SK-N-DZ (cell line): ENCODE measurements around the gene SYNE2.

Experiments
- DNase-seq: peaks from one replicate; pipeline ENCODE4 v3.0.0-alpha.2; 2015; ENCODE audit warnings: low spot score

The SYNE2 gene

DNA sequence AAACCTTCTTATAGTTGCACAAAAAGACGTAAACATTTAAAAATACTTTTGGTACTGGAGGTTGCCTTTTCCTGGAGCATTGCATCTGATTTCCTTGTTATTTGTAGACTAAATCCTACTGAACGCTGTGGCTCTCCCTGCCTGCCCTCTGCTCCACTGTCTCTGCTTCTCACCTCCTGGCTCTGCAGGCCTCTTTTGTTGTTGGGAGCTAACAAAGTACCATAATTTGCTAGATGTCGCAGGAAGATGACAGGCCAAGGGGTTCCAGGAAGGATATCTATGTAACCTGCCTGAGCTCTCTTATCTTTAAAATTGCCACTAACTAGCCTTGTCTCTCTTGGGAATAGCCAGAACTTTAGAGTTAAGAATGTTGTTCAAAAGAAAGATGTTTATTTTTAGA is 21.4 kb downstream of the SYNE2 start:
- peak; percentile 11 for DNase-seq

DNA sequence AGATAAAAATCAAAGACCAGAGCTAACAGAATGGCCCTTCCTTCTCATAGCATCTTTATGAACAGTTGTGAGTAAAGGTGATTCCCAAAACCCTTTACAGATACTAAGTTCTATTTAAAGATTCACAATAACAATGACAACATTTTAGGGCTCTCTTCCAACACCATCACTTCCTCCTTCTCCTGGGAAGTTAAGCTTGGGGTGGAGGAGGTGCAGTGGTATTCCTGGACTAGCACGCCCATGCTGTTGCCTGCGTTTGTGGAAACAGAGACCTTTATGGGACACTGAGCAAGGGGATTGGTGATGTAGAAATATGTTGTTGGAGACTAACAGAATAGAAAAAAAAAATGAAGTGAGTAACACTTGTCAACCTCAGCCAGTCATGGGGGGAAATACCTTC is 22.5 kb downstream of the SYNE2 start:
- no peak for DNase-seq

DNA sequence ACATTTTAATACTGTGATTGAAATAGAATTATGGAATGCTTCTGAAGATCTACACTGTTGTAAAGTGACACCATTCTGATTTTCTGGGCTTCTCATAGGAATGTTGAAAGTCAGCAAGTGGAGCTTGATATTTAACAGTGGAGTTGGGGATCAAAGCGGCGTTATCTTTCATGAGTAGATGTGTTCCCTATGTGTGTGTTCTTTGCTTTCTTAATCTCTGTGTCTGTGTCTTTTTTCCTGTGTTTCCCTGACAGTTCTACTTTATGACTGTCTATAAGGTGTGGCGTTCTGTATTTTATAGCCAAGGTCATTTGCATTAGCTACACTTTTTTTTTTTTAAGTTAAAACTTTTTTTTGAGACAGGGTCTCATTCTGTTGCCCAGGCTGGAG is 24.7 kb downstream of the SYNE2 start:
- DNase-seq: no peak

DNA sequence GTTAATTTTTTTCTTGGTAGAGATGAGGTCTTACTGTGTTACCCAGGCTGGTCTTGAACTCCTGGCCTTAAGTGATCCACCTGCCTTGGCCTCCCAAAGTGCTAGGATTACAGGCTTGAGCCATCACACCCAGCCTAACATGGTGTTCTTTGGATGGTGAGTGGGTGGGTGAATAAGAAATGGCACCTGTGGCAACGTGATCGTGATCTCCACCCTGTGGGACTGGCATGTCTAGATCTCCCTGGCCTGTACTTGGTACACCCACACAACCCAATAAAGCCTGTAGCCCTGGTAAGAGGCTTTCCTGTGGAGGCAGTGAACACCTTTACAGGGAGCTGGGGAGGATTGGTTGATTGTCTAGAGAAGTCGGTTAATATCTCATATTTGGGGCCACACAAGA is 25.2 kb downstream of the SYNE2 start:
- DNase-seq: no peak

DNA sequence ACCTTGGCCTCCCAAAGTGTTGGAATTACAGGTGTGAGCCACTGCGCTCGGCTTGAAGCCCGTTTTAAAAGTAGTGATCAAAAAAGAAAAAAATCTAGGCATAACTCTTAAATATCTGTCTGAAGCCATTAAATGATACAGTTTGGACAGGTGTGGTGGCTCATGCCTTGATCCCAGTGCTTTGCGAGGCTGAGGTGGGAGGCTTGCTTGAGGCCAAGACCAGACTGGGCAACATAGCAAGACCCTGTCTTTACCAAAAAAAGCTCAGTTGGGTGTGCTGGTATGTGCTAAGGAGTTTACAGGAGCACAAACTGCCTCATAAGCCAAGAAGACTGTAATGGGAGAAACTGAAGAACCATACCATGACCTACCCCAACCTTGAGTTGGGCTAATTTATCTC is 26.0 kb downstream of the SYNE2 start:
- DNase-seq: no peak

DNA sequence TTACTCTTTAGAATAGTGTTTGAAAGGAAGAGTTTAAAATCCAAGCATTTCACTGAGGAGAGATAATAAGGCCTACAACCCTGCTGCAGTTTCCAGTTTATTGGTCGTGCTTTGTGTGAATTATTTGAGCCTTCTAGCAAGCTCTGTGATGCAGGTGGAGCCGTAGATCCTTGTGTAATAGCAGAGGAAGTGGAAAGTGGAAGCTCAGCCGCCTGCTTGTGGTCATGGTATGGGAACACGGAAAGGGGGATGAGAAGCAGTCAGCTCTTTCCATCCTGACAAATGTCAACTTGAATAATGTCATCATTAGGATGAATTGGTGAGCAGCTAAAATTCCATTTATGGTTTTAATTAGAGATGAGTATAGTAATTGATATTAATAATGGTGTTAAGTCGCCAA is 29.1 kb downstream of the SYNE2 start:
- DNase-seq: no peak

DNA sequence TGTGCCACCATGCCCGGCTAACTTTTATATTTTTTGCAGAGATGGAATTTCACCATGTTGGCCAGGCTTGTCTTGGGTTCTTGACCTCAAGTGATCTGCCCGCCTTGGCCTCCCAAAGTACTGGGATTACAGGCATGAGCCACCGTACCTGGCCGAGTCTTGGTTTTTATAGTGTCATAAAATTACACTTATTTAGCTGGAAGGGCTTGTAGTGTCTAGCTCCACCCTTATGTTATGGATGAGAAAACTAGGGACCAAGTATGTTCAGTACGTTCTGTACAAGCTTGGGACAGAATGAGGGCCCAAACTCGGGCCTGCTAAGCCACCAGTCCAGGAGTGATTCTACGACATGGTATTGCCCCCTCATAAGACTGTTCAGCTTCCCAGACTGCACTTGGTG is 35.1 kb downstream of the SYNE2 start:
- DNase-seq: no peak

DNA sequence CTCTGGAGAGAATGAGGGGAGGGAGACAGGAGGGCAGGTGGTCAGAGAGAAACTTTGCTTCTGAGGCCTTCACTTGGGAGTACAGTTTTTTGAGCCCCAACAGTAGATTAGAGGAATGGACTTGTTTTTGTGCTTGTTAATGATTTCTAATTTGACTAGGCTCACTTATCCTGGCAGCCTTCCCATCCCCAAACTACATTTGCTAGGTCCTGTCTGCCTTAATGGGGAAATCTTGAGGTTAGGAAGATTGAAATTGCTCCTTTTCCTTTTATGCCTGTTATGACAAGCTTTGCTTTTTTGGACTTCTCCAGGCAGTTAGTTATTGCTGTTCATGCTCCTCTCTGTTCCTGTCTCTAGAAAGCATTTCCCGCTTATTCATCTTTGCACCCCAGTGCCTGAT is 37.7 kb downstream of the SYNE2 start:
- peak; percentile 3 for DNase-seq

DNA sequence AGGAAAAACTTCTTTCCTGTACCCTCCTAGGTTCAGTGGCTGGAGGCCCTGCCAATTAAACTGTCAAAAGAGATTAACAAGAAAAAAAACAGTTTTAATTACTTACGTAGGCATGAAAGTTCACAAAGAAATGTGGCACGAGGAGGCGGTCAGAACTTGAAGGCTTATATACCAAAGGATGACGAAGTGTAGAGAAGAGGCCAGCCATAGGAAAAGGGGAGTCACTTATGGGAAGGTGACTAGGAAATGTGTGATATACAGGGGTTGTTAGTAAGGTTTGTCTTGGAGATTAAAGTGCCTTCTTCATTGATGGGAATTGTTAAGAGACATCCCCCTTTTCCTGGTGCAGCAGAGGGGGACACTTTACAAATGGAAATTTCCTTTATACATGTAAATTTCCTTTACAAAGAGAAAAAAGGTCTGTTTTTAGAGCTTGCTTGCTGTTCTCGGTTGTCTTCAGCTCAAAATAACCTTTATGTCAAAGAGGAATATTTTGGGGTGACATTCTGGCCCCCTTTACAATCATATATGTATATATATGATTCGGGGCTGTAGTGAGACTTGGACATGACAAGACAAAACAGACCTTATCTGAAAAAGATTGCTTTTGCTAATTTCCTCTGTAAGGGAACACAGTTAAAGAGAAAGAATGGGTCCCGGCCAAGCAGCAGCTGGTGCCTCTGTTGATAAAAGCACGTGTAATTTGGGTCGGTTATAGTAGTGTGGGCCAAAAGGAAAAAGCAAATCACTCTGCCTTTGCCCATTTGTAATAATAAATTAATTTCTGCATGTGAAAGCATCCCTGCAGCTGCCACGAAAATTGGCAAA is 38.6 kb downstream of the SYNE2 start:
- peak; percentile 43 for DNase-seq

DNA sequence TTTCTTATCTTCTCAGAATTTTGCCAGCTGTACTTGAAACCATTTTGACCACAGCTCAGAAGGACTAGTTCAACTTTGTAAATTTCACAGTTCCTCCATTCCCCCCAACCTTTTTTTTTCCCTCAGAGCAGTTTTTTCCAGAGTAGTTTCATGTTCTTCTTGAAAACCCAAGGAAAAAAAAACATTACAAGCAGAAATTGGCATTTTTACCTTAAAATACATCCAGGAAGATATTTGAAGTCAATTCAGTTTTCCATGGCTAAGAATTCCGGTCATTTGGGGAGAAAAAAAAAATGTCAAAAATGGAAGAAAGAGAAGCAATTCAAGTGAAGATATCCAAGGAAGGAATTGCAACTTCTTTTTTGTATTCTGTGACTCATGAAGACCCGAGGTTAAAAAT is 39.5 kb downstream of the SYNE2 start:
- DNase-seq: no peak

DNA sequence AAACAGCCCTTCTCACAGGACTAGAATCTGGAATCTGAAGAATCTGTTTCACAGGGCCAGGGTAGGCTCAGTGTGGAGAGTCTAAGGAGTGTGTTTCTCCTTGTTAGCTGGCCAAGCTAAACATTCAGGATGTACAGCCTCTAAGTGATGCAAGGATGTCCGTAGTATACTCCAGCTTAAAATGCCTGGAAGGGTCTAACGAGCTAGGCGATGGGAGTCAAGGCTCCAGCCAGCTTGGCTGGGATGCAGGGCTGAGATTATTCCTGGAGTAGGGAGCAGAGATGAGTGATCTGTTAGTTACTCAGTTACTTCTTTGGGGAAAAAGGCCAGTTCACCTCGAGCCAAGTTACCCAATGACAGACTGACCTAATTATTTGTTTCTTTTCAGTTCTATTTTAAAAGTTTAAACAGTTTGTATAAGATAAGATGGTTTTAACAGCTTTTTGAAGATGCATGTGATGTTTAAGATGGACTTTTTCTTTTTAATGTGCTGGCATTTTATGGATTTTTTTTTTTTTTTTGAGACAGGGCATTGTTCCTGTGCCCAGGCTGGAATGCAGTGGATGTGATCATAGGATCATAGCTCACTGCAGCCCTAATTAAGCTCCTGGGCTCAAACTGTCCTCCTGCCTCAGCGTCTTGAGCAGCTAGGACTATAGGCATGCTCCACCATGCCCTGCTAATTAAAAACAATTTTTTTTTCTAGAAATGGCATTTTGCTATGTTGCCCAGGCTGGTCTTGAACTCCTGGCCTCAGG is 41.1 kb downstream of the SYNE2 start:
- DNase-seq: no peak

DNA sequence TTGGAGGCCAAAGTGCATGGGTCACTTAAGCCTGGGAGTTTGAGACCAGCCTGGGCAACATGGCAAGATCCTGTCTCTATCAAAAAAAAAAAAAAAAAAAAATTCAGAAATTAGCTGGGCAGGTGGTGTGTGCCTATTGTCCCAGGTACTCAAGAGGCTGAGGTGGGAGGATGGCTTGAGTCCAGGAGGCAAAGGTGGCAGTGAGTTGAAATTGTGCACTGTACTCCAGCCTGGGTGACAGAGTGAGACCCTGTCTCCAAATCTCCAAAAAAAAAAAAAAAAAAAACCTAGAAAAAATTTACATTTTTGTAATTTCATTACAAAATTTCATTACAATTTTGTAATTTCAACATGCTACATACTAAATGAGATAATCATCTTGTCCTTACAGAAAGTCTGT is 42.7 kb downstream of the SYNE2 start:
- no peak for DNase-seq

DNA sequence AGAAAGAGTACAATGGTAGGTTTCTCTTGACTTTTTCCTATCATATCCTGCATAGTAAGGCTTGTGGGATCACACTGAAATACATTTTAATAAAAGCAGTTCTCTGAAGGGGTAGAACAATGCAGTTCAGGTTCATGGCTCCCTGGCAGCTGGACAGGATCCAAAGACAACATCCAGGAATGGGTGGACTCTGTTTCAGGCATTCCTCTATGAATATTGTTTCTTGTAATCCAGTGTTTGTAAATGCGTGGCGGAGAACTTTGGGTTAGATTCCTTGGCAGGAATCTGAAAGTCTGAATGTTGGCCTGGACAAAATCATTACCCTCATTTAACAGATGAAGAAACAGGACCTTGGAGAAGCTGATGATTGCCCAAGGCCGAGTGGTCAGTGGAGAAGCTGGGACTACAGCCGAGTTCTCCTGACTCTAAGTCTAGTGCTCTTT is 43.5 kb downstream of the SYNE2 start:
- no peak for DNase-seq

DNA sequence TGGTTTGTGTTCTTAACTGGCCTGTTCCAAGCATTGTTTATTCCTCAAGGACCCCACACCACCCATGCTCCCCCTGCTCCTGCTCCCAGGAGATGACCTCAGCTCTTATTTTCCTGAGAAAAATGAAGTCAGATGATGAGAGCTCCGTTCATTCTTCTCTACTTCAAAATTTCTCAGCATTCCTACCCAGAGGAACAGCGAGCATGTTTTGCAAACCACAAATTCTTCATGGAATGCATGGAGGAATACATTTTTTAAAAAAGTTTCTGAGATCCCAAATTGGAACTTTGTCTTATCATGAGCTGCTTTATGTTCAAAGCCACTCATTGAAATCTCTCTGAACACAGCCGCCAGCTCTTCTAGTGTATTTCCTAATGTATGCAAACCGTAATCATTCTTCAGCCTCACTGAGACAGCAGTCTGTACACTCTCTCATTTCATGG is 44.9 kb downstream of the SYNE2 start:
- no peak for DNase-seq

DNA sequence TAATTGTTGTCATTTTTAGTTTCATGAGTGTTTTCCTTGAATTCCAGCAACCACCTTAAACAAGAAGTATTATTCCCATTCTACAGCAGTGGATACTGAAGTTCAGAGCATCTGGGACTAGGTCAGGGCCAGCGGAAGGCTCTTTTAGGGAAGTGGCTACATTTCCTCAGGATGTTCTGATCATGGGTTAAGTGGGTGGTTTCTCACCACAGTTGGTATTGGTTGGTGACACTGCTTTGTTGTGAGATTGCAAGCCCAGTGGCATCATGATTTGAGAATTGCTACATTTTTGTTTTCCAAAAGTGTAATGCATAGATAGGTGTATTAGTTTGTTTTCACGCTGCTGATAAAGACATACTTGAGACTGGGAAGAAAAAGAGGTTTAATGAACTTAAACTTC is 47.1 kb downstream of the SYNE2 start:
- no peak for DNase-seq

DNA sequence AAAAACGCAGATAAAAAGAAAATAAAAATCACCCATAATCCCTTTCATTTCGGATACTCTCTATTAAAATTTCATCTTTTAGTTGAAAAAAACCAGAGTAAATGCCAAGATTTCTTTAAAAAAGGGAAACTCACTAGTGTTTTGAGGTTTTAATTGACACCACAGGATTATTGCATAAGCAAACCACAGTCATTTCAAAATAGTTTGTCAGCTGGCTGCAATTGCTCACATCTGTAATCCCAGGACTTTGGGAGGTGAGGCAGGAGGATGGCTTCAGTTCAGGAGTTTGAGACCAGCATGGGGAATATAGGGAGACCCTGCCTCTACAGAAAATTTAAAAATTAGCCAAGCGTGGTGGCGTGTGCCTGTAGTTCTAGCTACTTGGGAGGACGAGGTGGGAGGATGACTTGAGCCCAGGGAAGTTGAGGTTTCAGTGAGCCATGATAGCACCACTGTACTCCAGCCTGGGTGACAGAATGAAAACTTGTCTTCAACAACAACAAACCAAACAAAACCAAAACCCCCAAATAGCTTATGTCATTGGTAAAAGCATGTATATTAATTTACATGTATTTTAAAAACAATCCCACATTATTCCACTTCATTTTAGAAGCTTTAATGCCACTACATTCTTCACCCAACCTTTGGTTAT is 48.8 kb downstream of the SYNE2 start:
- no peak for DNase-seq

DNA sequence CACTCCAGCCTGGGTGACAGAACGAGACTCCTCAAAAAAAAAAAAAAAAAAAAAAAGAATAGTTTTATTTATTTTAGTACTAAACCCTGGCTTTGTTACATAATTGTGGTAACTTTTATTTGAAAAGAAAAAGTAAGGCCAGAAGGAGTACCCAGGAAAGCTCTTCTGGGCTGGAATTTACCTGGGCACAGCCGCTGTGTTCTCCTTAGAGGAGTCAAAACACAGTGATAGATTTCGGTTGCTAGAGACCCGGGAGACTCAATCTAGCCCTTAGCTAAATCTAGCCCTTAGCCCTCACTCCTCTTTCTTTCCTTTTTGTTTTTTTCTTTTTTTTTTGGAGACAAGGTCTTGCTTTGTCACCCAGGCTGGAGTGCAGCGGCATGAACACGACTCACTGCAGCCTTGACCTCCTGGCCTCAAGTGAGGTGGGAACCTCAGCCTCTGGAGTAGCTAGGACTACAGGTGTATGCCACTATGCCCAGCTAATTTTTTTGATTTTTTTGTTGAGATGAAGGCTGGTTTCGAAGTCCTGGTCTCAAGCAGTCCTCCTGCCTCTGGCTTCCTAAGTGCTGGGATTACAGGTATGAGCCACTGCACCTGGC is 49.7 kb downstream of the SYNE2 start:
- DNase-seq: no peak

DNA sequence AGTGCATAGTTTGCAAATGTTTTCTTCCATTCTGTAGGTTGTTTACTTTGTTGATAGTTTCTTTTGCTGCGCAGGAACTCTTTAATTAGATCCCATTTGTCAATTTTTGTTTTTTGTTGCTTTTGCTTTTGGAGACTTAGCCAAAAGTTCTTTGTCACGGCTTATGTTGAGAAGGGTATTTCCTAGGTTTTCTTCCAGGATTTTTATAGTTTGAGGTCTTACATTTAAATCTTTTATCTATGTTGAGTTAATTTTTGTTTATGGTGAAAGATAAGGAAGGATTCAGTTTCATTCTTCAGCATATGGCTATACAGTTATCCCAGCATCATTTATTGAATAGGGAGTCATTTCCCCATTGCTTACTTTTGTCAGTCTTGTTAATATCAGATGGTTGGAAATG is 51.9 kb downstream of the SYNE2 start:
- DNase-seq: no peak

DNA sequence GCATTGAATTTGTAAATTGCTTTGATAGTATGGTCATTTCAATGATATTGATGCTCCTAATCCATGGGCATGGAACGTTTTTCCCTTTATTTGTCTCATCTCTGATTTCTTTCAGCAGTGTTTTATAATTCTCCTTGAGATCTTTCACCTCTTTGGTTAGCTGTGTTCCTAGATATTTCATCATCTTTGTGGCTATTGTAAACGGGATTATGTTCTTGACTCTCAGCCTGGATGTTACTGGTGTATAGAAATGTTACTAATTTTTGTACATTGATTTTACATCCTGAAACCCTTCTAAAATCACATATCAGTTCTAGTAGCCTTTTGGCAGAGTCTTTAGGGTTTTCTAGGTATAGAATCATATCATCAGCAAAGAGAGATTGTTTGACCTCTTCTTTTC is 52.6 kb downstream of the SYNE2 start:
- no peak for DNase-seq

DNA sequence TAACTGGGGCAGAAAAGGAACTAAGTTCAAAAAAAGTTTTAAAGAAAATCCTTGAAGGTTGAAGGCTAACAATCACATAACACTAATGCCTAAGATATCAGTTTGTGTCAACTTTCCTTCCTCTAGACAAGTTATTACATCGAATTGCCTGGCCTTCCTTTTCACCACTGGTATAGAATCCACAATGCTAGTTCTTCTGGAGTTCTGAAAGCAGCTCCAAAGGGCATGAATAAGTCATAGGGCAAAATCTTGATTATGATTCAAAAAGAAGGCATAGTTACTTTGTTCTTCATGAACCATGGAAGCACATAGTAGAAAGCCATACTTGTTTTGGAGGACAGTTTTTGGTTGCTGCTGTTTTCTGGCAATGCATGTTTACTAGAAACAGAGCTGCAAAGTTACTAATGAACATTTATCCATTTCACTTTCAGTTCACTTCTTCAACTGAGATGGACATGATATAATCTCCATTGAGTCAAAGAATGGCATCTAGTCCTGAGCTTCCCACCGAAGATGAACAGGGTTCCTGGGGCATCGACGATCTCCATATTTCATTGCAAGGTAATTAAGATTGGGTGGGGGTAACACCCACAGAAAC is 56.0 kb downstream of the SYNE2 start:
- no peak for DNase-seq

DNA sequence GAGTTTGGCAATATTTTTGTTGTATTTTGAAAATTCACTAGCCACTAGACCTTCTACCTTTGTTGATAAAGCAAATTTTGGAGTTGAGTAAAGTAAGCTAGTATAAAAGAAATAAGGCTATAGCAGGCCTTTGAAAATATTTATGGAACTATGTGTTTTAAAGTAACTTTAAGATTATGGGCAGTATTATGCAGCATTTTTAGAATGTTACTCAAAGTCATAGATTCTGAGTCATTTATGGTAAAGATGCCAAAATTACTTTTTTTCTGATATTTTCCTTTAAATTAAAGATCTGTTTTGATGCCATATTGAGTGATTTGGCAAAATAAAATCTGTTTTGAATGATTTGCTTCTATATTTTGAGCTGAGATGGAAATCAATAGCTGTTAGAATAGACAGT is 57.2 kb downstream of the SYNE2 start:
- no peak for DNase-seq
